Adrenal gland (tissue), 5 donors: ENCODE data around the gene TMEM100.

Experiments used
- POLR2A ChIP-seq, 2 donors: fragments of 450-650 bp; IDR thresholded peaks; one replicate each; pipeline ENCODE4 v1.6.1; 2017; ENCODE audit warnings: antibody characterized with exemption in 2 of 2, mild to moderate bottlenecking in 2 of 2, moderate library complexity in 1 of 2
- TF ChIP-seq, protein P1 (sequence below), 6 experiments: fragments of 450-650 bp in 4 of 6; fragments of 200-600 bp in 2 of 6; sonication (generic) in 1 of 6; IDR thresholded peaks; 1 replicate in 5 of 6; 2 replicates in 1 of 6; pipeline versions ENCODE4 v1.5.1 to v1.8.0; 2016 to 2021; ENCODE audit warnings: antibody characterized with exemption in 6 of 6, mild to moderate bottlenecking in 2 of 6, moderate library complexity in 1 of 6
- donor health status: DM: no; HTN: no; CAD: no.

DNA sequence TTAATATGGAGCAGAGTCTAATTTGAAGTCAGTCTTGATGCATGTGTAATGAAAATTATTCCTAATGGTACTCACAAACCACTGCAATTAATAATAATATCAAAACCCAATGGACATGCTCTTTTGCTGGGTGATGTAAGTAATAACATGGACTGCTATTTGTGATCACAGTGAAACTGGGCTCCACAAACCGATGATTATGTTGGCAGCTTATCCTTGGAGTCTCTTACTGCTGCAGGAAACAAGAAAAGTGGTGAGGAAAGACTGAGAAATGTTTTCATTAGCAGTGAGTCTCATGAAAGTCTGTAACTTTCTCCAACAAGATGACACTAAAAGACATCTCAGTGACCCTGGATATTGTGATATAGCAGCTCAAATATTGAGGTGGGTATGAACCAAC is 45.2 kb downstream of the TMEM100 start:
- TF ChIP-seq, protein P1, sequence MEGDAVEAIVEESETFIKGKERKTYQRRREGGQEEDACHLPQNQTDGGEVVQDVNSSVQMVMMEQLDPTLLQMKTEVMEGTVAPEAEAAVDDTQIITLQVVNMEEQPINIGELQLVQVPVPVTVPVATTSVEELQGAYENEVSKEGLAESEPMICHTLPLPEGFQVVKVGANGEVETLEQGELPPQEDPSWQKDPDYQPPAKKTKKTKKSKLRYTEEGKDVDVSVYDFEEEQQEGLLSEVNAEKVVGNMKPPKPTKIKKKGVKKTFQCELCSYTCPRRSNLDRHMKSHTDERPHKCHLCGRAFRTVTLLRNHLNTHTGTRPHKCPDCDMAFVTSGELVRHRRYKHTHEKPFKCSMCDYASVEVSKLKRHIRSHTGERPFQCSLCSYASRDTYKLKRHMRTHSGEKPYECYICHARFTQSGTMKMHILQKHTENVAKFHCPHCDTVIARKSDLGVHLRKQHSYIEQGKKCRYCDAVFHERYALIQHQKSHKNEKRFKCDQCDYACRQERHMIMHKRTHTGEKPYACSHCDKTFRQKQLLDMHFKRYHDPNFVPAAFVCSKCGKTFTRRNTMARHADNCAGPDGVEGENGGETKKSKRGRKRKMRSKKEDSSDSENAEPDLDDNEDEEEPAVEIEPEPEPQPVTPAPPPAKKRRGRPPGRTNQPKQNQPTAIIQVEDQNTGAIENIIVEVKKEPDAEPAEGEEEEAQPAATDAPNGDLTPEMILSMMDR (IDR thresholded peaks at IDR 0.05): no peak
- TF ChIP-seq POLR2A (IDR thresholded peaks at IDR 0.05): no peak
